Neural progenitor cell (in vitro differentiated cells): ENCODE data around the gene KCTD19.

ENCODE experiments used
- CTCF ChIP-seq: fragments of 200-600 bp; sonication (generic); IDR thresholded peaks from 2 replicates; pipeline ENCODE4 v1.5.1; 2017; ENCODE audit warnings: antibody characterized with exemption, mild to moderate bottlenecking
- EZH2 ChIP-seq: fragments of 200-600 bp; sonication (generic); IDR thresholded peaks from 2 replicates; pipeline ENCODE4 v1.6.1; 2017; ENCODE audit warnings: antibody characterized with exemption, mild to moderate bottlenecking, moderate library complexity

- no peak for TF ChIP-seq CTCF
- no peak for TF ChIP-seq EZH2
These were observed 448 bp downstream of the KCTD19 start for GRCh38 chr16:67326115-67326471.
